ENCODE measurements around the gene PSMF1.

DNA sequence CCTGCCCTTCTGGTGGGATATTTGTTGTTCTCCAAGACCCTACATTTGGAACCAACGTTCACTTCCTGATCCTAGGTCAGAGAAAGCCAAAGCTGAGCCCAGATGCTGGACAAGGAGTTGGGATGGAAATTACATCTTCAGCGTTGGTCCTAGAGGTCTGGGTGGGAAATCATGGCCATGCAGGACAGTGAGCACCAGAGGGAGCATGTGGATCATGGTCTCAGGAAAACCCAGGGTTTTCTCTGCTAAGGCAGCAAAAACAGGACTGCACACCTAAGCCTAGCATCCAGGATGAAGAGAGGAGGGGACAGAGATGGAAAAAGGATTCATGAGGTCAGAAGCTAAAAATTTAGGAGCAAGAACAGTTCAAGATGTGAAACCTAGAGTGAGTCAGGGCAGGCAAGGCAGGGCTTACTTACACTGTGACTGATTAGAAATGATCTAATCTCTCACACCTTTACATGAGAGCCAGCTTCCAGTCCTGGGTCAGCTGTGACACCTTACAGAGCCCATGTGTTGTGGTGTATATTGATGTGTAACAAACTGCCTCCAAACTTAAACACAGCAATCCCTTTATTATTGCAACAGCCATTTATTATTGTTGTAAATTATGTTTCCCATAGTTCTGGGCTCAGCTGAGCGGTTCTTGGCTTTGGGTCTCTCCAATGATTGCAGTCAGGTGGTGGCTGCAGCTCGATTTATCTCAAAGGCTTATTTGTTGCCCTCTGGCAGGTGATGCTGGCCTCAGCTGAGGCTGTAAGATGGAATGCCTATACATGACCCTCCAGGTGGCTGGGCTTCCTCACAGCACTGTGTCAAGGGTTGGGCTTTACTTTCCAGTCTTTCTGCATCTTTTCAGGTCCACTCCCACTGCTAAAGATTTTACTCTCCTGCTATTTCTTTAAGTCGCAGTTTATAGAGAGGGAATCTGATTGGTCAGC lies 91.3 kb downstream of the PSMF1 start:
- TF ChIP-seq, protein P1, sequence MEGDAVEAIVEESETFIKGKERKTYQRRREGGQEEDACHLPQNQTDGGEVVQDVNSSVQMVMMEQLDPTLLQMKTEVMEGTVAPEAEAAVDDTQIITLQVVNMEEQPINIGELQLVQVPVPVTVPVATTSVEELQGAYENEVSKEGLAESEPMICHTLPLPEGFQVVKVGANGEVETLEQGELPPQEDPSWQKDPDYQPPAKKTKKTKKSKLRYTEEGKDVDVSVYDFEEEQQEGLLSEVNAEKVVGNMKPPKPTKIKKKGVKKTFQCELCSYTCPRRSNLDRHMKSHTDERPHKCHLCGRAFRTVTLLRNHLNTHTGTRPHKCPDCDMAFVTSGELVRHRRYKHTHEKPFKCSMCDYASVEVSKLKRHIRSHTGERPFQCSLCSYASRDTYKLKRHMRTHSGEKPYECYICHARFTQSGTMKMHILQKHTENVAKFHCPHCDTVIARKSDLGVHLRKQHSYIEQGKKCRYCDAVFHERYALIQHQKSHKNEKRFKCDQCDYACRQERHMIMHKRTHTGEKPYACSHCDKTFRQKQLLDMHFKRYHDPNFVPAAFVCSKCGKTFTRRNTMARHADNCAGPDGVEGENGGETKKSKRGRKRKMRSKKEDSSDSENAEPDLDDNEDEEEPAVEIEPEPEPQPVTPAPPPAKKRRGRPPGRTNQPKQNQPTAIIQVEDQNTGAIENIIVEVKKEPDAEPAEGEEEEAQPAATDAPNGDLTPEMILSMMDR (IDR thresholded peaks at IDR 0.05; ENCODE audit: low read length) = no peak
- TF ChIP-seq EZH2 (IDR thresholded peaks at IDR 0.05; ENCODE audit: borderline replicate concordance, low read length) = no peak

All from OCI-LY1 (cell line).